GM12891 (cell line): ENCODE measurements around the gene CPEB4.

Source experiments
- DNase-seq: peaks from one replicate; pipeline ENCODE4 v3.0.0; 2011; ENCODE audit warnings: low spot score; ENCODE audit not compliant: insufficient read length
- FAIRE-seq: peaks from 2 replicates; lab custom pipeline; 2011; peaks lifted over from hg19 to GRCh38; lab: Jason Lieb, UNC
- PAX5 ChIP-seq: IDR thresholded peaks from 2 replicates; pipeline ENCODE4 v1.6.1; 2011; ENCODE audit warnings: low read length, moderate library complexity, mild to moderate bottlenecking; ENCODE audit not compliant: insufficient read depth, severe bottlenecking
- POLR2A ChIP-seq: IDR thresholded peaks from 2 replicates; pipeline ENCODE4 v1.6.1; 2011; ENCODE audit warnings: low read depth, low read length, control low read depth
- POLR2AphosphoS5 ChIP-seq: IDR thresholded peaks from 2 replicates; pipeline ENCODE4 v1.6.1; 2011; ENCODE audit warnings: low read depth, low read length, control low read depth
- POU2F2 ChIP-seq: IDR thresholded peaks from 2 replicates; pipeline ENCODE4 v1.6.1; 2011; ENCODE audit warnings: low read depth, mild to moderate bottlenecking, control low read depth, low read length, moderate library complexity
- SPI1 ChIP-seq: IDR thresholded peaks from 2 replicates; pipeline ENCODE4 v1.6.1; 2011; ENCODE audit warnings: low read depth, low read length, control low read depth
- TAF1 ChIP-seq: IDR thresholded peaks from 2 replicates; pipeline ENCODE4 v1.6.1; 2011; ENCODE audit warnings: low read depth, low read length, control low read depth

CPEB4 gene

GRCh38 chr5:173858670-173859407 lies 29.3 kb upstream of the CPEB4 start:
- no peak for TF ChIP-seq SPI1
- no peak for TF ChIP-seq POLR2AphosphoS5
- no peak for TF ChIP-seq TAF1
- no peak for FAIRE-seq
- no peak for DNase-seq

DNA sequence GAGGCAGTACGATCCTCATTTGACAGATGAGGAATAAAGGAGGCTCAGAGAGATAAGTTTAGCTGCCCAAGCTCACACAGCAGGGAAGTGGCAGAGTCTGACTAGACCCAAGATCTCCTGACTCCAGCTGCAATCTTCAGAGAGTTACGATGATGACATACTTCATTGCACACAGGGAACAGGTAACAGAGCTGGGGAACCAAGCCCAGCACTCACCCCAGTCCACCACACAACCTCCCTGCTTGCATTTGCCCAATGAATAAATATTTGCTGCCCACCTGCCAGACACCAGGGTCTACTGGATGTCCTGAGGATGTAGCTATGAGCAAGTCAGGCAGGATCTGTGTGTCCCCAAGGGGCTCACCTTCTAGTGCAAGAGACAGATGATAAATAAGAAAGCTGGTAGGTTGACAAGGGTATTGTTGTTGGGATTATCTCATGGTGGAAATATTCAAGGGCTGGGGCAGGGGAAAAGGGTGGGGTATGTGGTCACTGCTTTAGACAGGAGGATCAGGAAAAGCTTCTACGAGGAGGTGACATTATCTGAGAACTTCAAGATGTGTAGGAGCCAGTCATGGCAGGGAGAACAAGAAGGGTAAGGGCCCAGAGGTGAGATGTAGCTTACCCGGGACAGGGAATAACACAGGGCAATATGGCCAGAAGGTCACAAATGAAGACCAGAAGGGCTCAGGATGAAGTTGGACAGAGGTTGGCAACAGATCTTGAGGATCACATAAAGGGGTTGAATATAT lies 28.6 kb upstream of the CPEB4 start:
- DNase-seq (no peak), FAIRE-seq (no peak)
- TF ChIP-seq PAX5 (no peak), POLR2A (no peak), POLR2AphosphoS5 (no peak), SPI1 (no peak), POU2F2 (no peak), TAF1 (no peak)

GRCh38 chr5:173862047-173862477 lies 26.1 kb upstream of the CPEB4 start:
- FAIRE-seq = no peak
- no peak for DNase-seq
- no peak for TF ChIP-seq PAX5
- no peak for TF ChIP-seq TAF1
- TF ChIP-seq SPI1 = no peak
- TF ChIP-seq POLR2A = no peak
- TF ChIP-seq POU2F2 = no peak
- no peak for TF ChIP-seq POLR2AphosphoS5

GRCh38 chr5:173863359-173863758 lies 24.8 kb upstream of the CPEB4 start:
- TF ChIP-seq PAX5 (no peak), POLR2A (no peak), TAF1 (no peak), SPI1 (no peak), POU2F2 (no peak), POLR2AphosphoS5 (no peak)
- DNase-seq (no peak), FAIRE-seq (no peak)

DNA sequence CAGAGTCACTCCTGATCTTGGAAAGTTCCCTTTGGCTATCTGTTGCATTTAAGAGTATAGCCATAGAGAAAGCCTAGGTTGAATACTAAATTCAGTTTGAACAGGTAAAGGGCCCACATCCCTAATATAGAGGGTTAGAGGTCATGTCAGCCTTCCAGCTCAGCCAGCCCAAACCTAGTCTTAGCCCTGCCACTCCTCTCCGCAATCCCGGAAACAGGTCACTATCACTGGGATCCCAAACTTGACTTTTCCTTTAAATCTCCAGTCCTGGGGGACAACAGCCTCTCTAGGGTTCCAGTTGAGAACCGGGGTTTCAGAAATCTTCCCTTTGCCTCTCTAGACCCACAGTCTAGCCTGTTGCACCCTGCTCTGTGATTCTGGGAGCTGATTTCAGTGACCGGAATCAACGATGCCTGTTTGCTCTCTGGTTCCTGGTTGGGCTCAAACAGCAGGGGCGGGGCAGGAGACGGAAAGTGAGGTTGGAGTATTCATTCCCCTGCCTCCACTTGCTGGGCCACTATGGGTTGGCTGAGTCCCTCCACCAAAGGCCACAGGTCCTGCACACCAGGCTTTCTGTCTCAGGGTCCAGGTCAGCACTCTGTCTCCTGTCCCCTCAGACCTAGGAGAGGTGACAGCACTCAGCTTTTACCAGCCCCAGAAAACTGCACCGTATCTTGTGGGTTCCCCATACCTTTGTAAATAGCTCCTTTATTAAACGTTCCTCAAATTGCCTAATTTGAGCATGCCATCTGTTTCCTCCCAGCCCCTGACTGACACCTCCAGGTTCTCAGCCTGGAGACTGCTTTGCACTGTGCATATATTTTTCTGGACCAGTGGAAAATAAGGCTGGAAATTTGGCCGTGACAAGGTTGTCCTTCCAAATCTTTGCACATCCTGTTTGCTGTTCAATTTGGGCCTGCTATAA lies 23.8 kb upstream of the CPEB4 start:
- no peak for TF ChIP-seq SPI1
- TF ChIP-seq TAF1 = no peak
- no peak for TF ChIP-seq POLR2A
- TF ChIP-seq PAX5 = no peak
- no peak for TF ChIP-seq POLR2AphosphoS5
- TF ChIP-seq POU2F2 = no peak
- FAIRE-seq (no peak), DNase-seq (no peak)

DNA sequence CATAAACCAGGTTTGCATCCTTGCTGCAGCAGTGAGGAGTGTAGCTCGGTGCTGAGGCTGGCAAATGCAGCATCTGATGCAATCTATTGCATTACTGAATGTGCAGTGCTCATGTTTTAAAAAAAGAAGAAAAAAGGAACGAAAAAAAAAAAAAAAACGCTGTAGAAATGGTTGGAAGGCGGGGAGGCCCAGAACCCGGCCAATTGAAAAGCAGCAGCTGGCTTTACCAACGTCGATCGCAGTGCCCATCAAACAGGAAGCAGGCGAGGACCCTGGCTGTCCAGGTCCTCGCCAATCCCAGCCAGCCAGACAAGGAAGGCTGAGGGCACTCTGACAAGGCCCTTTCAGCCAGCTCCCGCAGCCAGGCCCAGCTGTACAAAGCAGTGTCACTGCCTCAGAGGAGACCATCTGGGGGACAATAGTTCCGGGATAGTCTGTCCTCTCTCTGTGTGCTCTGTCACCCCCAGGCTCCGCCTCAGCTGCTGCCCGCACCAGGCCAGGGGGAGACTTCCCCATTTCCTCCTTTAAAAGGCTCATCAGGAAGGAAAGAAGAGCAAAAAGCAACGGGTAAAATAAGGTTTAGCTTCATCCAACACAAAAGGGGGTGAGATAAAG lies 21.8 kb upstream of the CPEB4 start:
- FAIRE-seq (no peak), DNase-seq (no peak)
- TF ChIP-seq POLR2A (no peak), PAX5 (no peak), POU2F2 (no peak), SPI1 (no peak), TAF1 (no peak), POLR2AphosphoS5 (no peak)

- FAIRE-seq (no peak), DNase-seq (no peak)
- TF ChIP-seq SPI1 (no peak), PAX5 (no peak), POU2F2 (no peak), TAF1 (no peak), POLR2A (no peak), POLR2AphosphoS5 (no peak)
These were observed 21.1 kb upstream of the CPEB4 start for GRCh38 chr5:173866858-173867679.
